ENCODE results near the gene FGF14.
"Not testable (repeated sequence)": the region's sequence is repeated elsewhere in the genome, so short reads cannot be mapped to it uniquely, and the experiment has no call there.

FGF14 gene

DNA sequence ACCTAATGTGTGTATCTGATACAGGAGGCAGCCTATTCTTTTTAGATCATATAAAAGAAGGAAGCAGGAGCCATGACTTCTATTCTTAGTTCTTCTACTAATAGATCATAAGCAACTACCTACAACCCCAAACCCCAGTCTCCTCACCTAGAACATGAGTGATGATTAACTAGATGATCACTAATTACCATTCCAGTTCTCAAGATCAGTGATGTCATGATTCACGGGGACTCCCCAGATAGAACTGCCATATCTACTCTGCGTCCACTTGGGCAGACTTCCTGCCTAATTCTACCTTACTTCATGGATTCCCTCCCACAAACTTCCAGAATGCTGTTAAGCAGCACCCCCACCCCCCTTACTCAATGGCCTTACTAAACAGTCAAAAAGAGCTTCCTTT, 380.1 kb downstream of the FGF14 start:
- no peak for DNase-seq
- Histone ChIP-seq H3K27ac (ENCODE audit: insufficient read depth, low read length, poor library complexity, severe bottlenecking) (no peak overlapping the region), H3K9me3 (ENCODE audit: control insufficient read depth, low read length) (no peaks in the 10 kb centered on the region), H3K27me3 (replicated peaks; ENCODE audit: control insufficient read depth, insufficient read depth, low read length, poor library complexity, severe bottlenecking) (no peaks in the 10 kb centered on the region), H3K36me3 (ENCODE audit: control insufficient read depth, insufficient read depth, low read length) (no peaks in the 10 kb centered on the region), H3K4me1 (ENCODE audit: control insufficient read depth, insufficient read depth, low read length, poor library complexity, severe bottlenecking) (no peaks in the 10 kb centered on the region), H3K4me3 (ENCODE audit: insufficient read depth, low read depth, low read length, poor library complexity, severe bottlenecking) (no peak overlapping the region)

DNA sequence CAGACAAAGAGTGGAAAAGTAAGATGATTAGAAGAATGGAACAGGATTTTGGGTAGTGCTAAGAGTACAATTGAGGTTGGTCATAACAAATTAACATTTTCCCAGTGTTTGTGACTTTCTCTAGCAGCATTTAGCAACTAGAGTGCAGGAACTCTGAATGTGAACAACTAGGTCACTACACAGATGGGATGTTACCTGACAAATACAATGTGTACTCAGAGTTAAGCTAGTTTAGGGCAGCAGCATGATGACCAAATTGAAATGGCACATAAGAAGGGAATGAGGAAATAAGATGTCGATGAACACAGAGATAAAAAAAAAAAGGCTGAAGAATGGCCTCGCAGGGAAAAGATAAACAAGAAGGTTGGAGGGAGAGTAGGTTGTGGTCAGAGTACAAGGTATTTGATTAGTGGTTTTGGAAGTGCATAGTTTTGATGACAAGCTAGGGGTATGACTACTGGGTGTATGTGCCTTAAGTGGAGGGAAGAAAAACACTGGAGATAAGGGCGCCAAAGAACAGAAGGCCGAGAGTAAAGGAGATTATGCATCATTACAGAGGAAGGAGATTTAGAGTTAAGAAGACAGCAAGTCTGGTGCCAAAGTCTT, 381.1 kb downstream of the FGF14 start:
- no peaks in the 10 kb centered on the region for H3K9me3 ChIP-seq (ENCODE audit: control insufficient read depth, low read length)
- H3K27ac ChIP-seq (ENCODE audit: insufficient read depth, low read length, poor library complexity, severe bottlenecking) = no peak overlapping the region
- no peaks in the 10 kb centered on the region for H3K27me3 ChIP-seq (replicated peaks; ENCODE audit: control insufficient read depth, insufficient read depth, low read length, poor library complexity, severe bottlenecking)
- H3K4me1 ChIP-seq (ENCODE audit: control insufficient read depth, insufficient read depth, low read length, poor library complexity, severe bottlenecking) = no peaks in the 10 kb centered on the region
- no peak for DNase-seq
- no peak overlapping the region for H3K4me3 ChIP-seq (ENCODE audit: insufficient read depth, low read depth, low read length, poor library complexity, severe bottlenecking)
- no peaks in the 10 kb centered on the region for H3K36me3 ChIP-seq (ENCODE audit: control insufficient read depth, insufficient read depth, low read length)

GRCh38 chr13:102018716-102019115, 383.1 kb downstream of the FGF14 start:
- DNase-seq = no peak
- no peaks in the 10 kb centered on the region for H3K36me3 ChIP-seq (ENCODE audit: control insufficient read depth, insufficient read depth, low read length)
- H3K4me3 ChIP-seq (ENCODE audit: insufficient read depth, low read depth, low read length, poor library complexity, severe bottlenecking) = no peak overlapping the region
- H3K9me3 ChIP-seq (ENCODE audit: control insufficient read depth, low read length) = no peaks in the 10 kb centered on the region
- no peaks in the 10 kb centered on the region for H3K4me1 ChIP-seq (ENCODE audit: control insufficient read depth, insufficient read depth, low read length, poor library complexity, severe bottlenecking)
- no peaks in the 10 kb centered on the region for H3K27me3 ChIP-seq (replicated peaks; ENCODE audit: control insufficient read depth, insufficient read depth, low read length, poor library complexity, severe bottlenecking)
- H3K27ac ChIP-seq (ENCODE audit: insufficient read depth, low read length, poor library complexity, severe bottlenecking) = no peak overlapping the region

DNA sequence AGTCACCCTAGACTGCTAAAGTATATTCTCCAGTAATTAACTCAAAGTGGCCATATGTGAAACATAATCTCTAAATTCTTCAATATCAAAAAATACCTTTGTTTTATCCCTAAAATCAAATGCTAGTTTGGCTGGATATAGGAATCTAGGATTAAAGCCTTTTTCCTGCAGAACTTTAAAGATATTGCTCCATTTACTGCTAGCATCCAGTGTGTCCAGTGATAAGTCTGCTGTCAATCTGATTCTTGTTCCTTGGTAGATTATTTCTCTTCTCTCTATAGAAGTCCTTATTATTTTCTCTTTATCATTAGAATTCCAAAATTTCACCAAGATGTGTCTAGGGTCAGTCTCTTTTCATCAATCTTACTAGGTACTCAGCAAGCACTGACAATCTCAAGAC, 384.6 kb downstream of the FGF14 start:
- no peak overlapping the region for H3K27ac ChIP-seq (ENCODE audit: insufficient read depth, low read length, poor library complexity, severe bottlenecking)
- DNase-seq = no peak
- no peaks in the 10 kb centered on the region for H3K36me3 ChIP-seq (ENCODE audit: control insufficient read depth, insufficient read depth, low read length)
- no peaks in the 10 kb centered on the region for H3K9me3 ChIP-seq (ENCODE audit: control insufficient read depth, low read length)
- no peaks in the 10 kb centered on the region for H3K4me1 ChIP-seq (ENCODE audit: control insufficient read depth, insufficient read depth, low read length, poor library complexity, severe bottlenecking)
- H3K4me3 ChIP-seq (ENCODE audit: insufficient read depth, low read depth, low read length, poor library complexity, severe bottlenecking) = no peak overlapping the region
- no peaks in the 10 kb centered on the region for H3K27me3 ChIP-seq (replicated peaks; ENCODE audit: control insufficient read depth, insufficient read depth, low read length, poor library complexity, severe bottlenecking)

DNA sequence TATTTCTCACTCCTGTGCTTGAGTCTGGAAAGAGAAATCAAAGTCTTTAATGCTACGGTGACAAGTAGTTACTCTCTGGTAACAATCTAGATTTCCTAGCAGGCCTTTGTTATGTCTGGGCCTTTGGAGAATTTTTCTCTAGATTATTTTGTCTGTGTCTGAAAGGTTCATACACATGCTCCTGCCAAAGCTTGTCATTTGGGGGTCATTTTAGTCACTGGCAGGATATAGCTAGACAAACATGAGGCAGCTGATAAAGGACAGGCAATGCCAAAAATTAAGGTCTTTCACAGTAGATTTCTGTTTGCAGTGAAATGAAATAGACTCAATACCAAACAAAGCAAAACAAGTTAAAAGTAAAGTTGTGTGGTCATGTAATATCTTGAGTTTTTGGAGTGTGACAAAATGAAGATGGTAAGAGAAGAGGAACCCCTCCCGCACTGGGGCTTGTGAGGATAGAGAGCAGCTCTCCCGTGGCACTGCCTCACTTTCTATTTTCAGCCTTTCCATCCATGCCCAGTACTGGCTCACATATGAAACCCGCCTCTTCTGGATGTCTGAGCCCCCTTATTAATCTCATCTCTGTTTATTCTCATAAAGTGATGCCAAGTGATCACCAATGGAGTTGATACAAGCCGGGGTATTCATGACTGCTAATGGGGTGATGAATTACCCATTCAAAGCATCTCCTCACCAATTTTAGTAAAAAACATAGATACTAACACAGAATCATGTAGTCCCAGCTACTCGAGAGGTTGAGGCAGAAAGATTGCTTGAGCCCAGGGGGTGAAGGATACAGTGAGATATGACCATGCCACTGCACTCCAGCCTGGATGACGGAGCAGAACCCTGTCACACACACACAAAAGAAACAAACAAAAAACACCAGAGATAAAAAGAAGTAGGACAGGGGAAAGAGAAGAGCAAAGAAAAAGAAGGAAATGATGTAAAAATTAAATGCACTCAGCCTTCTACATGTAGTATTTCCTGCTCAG, 389.3 kb downstream of the FGF14 start:
- H3K9me3 ChIP-seq (ENCODE audit: control insufficient read depth, low read length) = no peaks in the 10 kb centered on the region
- H3K4me1 ChIP-seq (ENCODE audit: control insufficient read depth, insufficient read depth, low read length, poor library complexity, severe bottlenecking) = no peaks in the 10 kb centered on the region
- no peak overlapping the region for H3K4me3 ChIP-seq (ENCODE audit: insufficient read depth, low read depth, low read length, poor library complexity, severe bottlenecking)
- no peaks in the 10 kb centered on the region for H3K27me3 ChIP-seq (replicated peaks; ENCODE audit: control insufficient read depth, insufficient read depth, low read length, poor library complexity, severe bottlenecking)
- H3K27ac ChIP-seq (ENCODE audit: insufficient read depth, low read length, poor library complexity, severe bottlenecking) = no peak overlapping the region
- no peaks in the 10 kb centered on the region for H3K36me3 ChIP-seq (ENCODE audit: control insufficient read depth, insufficient read depth, low read length)
- no peak for DNase-seq

DNA sequence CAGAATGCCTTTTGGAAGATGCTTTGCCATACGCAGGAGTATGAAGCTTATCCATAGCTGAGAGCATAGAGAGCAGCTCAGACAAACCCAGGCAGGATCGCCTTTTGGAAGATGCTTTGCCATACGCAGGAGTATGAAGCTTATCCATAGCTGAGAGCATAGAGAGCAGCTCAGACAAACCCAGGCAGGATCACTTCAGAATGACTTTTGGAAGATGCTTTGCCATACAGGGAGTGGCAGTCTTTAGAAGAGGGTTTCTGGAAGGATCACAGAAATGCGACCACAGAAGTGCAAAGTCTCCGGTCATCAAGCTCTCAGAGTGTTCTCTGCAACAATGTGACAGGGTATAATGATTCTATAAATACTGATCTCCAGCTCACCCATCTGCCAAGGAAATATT, 390.4 kb downstream of the FGF14 start:
- H3K4me1 ChIP-seq (ENCODE audit: control insufficient read depth, insufficient read depth, low read length, poor library complexity, severe bottlenecking); H3K4me3 ChIP-seq (ENCODE audit: insufficient read depth, low read depth, low read length, poor library complexity, severe bottlenecking); H3K27me3 ChIP-seq (replicated peaks; ENCODE audit: control insufficient read depth, insufficient read depth, low read length, poor library complexity, severe bottlenecking); H3K9me3 ChIP-seq (ENCODE audit: control insufficient read depth, low read length); DNase-seq; H3K36me3 ChIP-seq (ENCODE audit: control insufficient read depth, insufficient read depth, low read length); H3K27ac ChIP-seq (ENCODE audit: insufficient read depth, low read length, poor library complexity, severe bottlenecking): not testable (repeated sequence)

DNA sequence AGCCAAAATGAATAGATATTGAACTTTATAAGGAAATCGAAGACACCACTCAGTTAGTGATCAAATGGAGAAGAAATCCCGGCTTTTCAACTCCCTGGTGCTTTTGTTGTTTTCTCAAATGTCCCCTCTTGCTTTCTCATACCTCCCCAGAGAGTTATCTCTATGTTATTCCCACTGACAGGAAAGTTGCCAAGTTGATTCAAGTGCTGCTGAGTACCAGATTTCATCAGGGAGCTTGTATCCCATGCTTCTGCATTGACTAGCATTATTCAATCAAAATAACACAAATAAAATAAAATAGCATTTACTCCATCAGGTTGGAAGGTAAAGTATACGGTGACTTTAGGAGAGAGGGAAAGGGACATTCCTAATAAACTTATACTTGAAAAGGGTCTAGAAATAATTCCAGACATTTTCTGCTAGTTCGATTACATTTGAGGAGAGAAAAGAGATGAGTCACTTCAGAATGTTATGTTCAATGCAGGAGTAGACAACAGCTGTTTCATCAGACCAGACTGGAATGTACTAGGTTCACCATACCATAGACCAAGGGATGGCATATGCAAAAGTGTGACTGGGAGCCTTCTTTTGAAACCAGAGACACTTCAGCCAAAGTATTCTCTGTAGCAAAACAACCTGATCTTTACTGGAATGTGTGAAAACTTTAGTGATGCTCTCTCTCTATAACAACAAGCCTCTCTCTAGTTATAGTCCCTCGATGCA, 397.8 kb downstream of the FGF14 start:
- Histone ChIP-seq H3K27ac (ENCODE audit: insufficient read depth, low read length, poor library complexity, severe bottlenecking) (no peak overlapping the region), H3K36me3 (ENCODE audit: control insufficient read depth, insufficient read depth, low read length) (no peaks in the 10 kb centered on the region), H3K9me3 (ENCODE audit: control insufficient read depth, low read length) (no peaks in the 10 kb centered on the region), H3K4me1 (ENCODE audit: control insufficient read depth, insufficient read depth, low read length, poor library complexity, severe bottlenecking) (no peaks in the 10 kb centered on the region), H3K4me3 (ENCODE audit: insufficient read depth, low read depth, low read length, poor library complexity, severe bottlenecking) (no peak overlapping the region), H3K27me3 (replicated peaks; ENCODE audit: control insufficient read depth, insufficient read depth, low read length, poor library complexity, severe bottlenecking) (no peaks in the 10 kb centered on the region)
- DNase-seq = no peak

DNA sequence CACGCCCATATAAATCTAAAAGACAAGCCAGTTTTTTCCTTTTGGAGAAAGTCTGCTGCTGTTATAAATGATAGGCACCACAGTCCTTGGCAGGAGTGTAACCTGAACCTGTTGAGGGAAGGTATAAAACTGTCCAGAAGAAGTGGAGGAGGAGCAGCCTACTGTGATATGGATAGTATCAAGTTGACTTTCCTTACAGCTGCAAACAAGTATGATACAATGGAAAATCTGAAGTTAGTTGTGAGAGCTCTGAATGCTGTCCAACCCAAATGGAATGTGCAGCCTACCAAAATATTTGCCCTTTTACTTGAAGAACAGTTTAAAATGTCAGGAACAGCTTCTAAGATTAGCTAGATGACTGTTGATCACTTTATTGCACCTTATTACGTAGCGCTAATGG, 399.6 kb downstream of the FGF14 start:
- Histone ChIP-seq H3K27ac (ENCODE audit: insufficient read depth, low read length, poor library complexity, severe bottlenecking) (no peak overlapping the region), H3K9me3 (ENCODE audit: control insufficient read depth, low read length) (no peaks in the 10 kb centered on the region), H3K36me3 (ENCODE audit: control insufficient read depth, insufficient read depth, low read length) (no peaks in the 10 kb centered on the region), H3K4me1 (ENCODE audit: control insufficient read depth, insufficient read depth, low read length, poor library complexity, severe bottlenecking) (no peaks in the 10 kb centered on the region), H3K4me3 (ENCODE audit: insufficient read depth, low read depth, low read length, poor library complexity, severe bottlenecking) (no peak overlapping the region), H3K27me3 (replicated peaks; ENCODE audit: control insufficient read depth, insufficient read depth, low read length, poor library complexity, severe bottlenecking) (no peaks in the 10 kb centered on the region)
- DNase-seq = no peak

- no peak for DNase-seq
- H3K36me3 ChIP-seq (ENCODE audit: control insufficient read depth, insufficient read depth, low read length) = no peaks in the 10 kb centered on the region
- H3K27me3 ChIP-seq (replicated peaks; ENCODE audit: control insufficient read depth, insufficient read depth, low read length, poor library complexity, severe bottlenecking) = no peaks in the 10 kb centered on the region
- no peaks in the 10 kb centered on the region for H3K4me1 ChIP-seq (ENCODE audit: control insufficient read depth, insufficient read depth, low read length, poor library complexity, severe bottlenecking)
- no peak overlapping the region for H3K27ac ChIP-seq (ENCODE audit: insufficient read depth, low read length, poor library complexity, severe bottlenecking)
- H3K4me3 ChIP-seq (ENCODE audit: insufficient read depth, low read depth, low read length, poor library complexity, severe bottlenecking) = no peak overlapping the region
- H3K9me3 ChIP-seq (ENCODE audit: control insufficient read depth, low read length) = no peaks in the 10 kb centered on the region
Observed at GRCh38 chr13:102000764-102001163, 401.1 kb downstream of the FGF14 start.

GRCh38 chr13:101998129-101998528, 403.7 kb downstream of the FGF14 start:
- H3K4me1 ChIP-seq (ENCODE audit: control insufficient read depth, insufficient read depth, low read length, poor library complexity, severe bottlenecking) = no peaks in the 10 kb centered on the region
- H3K36me3 ChIP-seq (ENCODE audit: control insufficient read depth, insufficient read depth, low read length) = no peaks in the 10 kb centered on the region
- no peaks in the 10 kb centered on the region for H3K27me3 ChIP-seq (replicated peaks; ENCODE audit: control insufficient read depth, insufficient read depth, low read length, poor library complexity, severe bottlenecking)
- H3K27ac ChIP-seq (ENCODE audit: insufficient read depth, low read length, poor library complexity, severe bottlenecking) = no peak overlapping the region
- H3K9me3 ChIP-seq (ENCODE audit: control insufficient read depth, low read length) = no peaks in the 10 kb centered on the region
- DNase-seq = no peak
- H3K4me3 ChIP-seq (ENCODE audit: insufficient read depth, low read depth, low read length, poor library complexity, severe bottlenecking) = no peak overlapping the region

Data from effector memory CD4-positive, alpha-beta T cell (primary cell).